Measurements from ENCODE around the gene MAIP1. TPM values are rescaled to one million over a fixed set of nuclear protein-coding genes. Genes with fewer than 3 reads are reported as not detected.

Gene MAIP1, protein sequence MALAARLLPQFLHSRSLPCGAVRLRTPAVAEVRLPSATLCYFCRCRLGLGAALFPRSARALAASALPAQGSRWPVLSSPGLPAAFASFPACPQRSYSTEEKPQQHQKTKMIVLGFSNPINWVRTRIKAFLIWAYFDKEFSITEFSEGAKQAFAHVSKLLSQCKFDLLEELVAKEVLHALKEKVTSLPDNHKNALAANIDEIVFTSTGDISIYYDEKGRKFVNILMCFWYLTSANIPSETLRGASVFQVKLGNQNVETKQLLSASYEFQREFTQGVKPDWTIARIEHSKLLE
- total RNA-seq (22.6 and 24.8 TPM in 2 replicates), polyA plus RNA-seq (14.5 and 17.2 TPM in 2 replicates), polyA minus RNA-seq (ENCODE audit: low replicate concordance) (2.3 and 6.0 TPM in 2 replicates)
- polyA plus RNA-seq (2012), result 14.6 and 19.2 TPM in 2 replicates

DNA sequence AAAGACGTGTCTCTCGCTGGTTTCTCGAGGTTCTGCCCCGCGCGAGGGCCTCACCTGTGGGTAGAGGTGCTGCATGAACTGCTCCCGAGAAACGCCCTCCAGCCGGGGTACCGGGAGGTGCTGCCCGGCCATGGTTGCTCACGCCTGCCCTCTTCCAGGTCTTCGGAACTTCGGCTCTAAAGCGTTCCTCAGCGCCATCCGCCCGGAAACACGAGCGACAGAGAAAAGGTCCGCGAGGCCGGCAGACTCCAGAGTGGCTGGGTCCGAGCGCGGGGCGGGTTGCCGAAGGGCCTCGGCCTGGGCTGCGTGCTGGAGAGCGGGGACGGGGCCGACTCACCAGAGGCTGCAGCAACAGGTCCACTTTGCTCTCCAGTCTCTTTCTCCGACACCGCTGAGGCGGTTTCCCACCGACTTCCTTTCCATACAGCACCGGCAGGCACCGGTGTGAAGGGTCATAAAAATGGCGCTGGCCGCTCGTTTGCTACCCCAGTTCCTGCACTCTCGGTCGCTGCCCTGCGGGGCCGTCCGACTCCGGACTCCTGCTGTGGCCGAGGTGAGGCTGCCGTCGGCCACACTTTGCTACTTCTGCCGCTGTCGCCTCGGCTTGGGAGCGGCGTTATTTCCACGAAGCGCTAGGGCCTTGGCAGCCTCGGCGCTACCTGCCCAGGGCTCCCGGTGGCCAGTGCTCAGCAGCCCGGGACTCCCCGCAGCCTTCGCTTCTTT lies at the start of gene MAIP1, which contains the start of gene TYW5:
TSS of gene MAIP1 (plus strand) at position 244 of the 723 bp plus-strand sequence. CDS start at position 461, 217 bp downstream.
TSS of gene TYW5 (minus strand) at position 153 of the 723 bp plus-strand sequence. CDS start at position 132, 21 bp downstream.
- no peak for TF ChIP-seq EZH2 (IDR thresholded peaks at IDR 0.05; ENCODE audit: low read length, missing control alignments)
- TF ChIP-seq, protein P1, sequence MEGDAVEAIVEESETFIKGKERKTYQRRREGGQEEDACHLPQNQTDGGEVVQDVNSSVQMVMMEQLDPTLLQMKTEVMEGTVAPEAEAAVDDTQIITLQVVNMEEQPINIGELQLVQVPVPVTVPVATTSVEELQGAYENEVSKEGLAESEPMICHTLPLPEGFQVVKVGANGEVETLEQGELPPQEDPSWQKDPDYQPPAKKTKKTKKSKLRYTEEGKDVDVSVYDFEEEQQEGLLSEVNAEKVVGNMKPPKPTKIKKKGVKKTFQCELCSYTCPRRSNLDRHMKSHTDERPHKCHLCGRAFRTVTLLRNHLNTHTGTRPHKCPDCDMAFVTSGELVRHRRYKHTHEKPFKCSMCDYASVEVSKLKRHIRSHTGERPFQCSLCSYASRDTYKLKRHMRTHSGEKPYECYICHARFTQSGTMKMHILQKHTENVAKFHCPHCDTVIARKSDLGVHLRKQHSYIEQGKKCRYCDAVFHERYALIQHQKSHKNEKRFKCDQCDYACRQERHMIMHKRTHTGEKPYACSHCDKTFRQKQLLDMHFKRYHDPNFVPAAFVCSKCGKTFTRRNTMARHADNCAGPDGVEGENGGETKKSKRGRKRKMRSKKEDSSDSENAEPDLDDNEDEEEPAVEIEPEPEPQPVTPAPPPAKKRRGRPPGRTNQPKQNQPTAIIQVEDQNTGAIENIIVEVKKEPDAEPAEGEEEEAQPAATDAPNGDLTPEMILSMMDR (conservative IDR thresholded peaks at IDR 0.05 in 1 of 2, IDR thresholded peaks at IDR 0.05 in 1 of 2; ENCODE audit: low read depth in 1 of 2, low read length in 2 of 2), result peak; percentile 16 to 29
- H3K79me2 ChIP-seq (ENCODE audit: control insufficient read depth, insufficient read depth, low read length), result peaks cover 59% of the 10 kb centered on the region
- peak; percentile 84 to 90 for DNase-seq (ENCODE audit: low read depth in 2 of 2)
- H3K4me3 ChIP-seq (replicated peaks in 1 of 4; ENCODE audit: control extremely low read depth in 1 of 4, insufficient read depth in 1 of 4, low read depth in 3 of 4, low read length in 4 of 4), result peak within 1 kb of the TSS; percentile 71 to 95 (median 80)
- peaks cover 3% of the 10 kb centered on the region for H3K36me3 ChIP-seq (ENCODE audit: control insufficient read depth, insufficient read depth, low read length)
- H3K27me3 ChIP-seq (ENCODE audit: control insufficient read depth, insufficient read depth, low read length), result no peaks in the 10 kb centered on the region
- H2AFZ ChIP-seq (ENCODE audit: low read length), result peak within 1 kb of the TSS; percentile 84
- H3K9ac ChIP-seq (ENCODE audit: insufficient read depth, low read length), result peak within 1 kb of the TSS; percentile 87
- H4K20me1 ChIP-seq (ENCODE audit: control insufficient read depth, extremely low read depth, insufficient read depth, low read length), result no peaks in the 10 kb centered on the region
- H3K4me2 ChIP-seq (ENCODE audit: extremely low read depth, insufficient read depth, low read length), result peak within 1 kb of the TSS; percentile 98
- H3K27ac ChIP-seq (ENCODE audit: insufficient read depth, low read length), result peak within 1 kb of the TSS; percentile 75
- H3K4me1 ChIP-seq (ENCODE audit: control insufficient read depth, extremely low read depth, insufficient read depth, low read length), result peaks cover 7% of the 10 kb centered on the region
- no peaks in the 10 kb centered on the region for H3K9me3 ChIP-seq (ENCODE audit: control insufficient read depth, insufficient read depth, low read depth, low read length)

DNA sequence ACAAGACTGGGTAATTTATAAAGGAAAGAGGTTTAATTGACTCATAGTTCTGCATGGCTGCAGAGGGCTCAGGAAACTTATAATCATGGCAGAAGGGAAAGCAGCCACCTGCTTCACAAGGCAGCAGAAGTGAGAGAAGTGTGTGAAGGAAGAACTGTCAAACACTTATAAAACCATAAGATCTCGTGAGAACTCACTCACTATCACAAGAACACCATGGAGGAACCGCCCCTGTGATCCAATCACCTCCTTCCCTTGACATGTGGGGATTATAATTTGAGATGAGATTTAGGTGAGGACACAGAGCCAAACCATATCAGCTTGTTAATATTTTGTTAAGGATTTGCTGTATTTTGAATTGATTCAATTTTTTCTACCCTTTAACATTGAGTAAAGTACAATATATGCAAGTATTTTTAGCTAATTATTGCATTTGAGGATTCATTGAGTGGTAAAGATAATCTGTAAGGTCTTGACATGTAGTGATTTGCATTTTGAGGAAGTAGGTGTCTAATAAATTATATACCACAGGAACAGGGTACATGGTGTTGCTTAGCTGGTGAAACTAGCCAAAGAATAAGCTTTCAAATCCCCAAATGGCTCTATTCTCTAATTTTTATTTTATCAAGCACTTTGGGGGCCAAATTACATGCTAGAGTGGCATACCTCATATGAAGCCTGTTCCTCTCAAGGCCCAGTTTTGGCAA lies 48.2 kb upstream of the MAIP1 start:
- no peak for TF ChIP-seq EZH2 (IDR thresholded peaks at IDR 0.05; ENCODE audit: low read length, missing control alignments)
- TF ChIP-seq, protein P1 (conservative IDR thresholded peaks at IDR 0.05 in 1 of 2, IDR thresholded peaks at IDR 0.05 in 1 of 2; ENCODE audit: low read depth in 1 of 2, low read length in 2 of 2), result no peak
- no peak overlapping the region for H3K27ac ChIP-seq (ENCODE audit: insufficient read depth, low read length)
- no peaks in the 10 kb centered on the region for H3K36me3 ChIP-seq (ENCODE audit: control insufficient read depth, insufficient read depth, low read length)
- no peak overlapping the region for H2AFZ ChIP-seq (ENCODE audit: low read length)
- no peaks in the 10 kb centered on the region for H3K9me3 ChIP-seq (ENCODE audit: control insufficient read depth, insufficient read depth, low read depth, low read length)
- H3K27me3 ChIP-seq (ENCODE audit: control insufficient read depth, insufficient read depth, low read length), result no peaks in the 10 kb centered on the region
- no peak overlapping the region for H3K9ac ChIP-seq (ENCODE audit: insufficient read depth, low read length)
- no peak overlapping the region for H3K4me2 ChIP-seq (ENCODE audit: extremely low read depth, insufficient read depth, low read length)
- DNase-seq (ENCODE audit: low read depth in 2 of 2), result no peak
- peaks cover 7% of the 10 kb centered on the region for H3K79me2 ChIP-seq (ENCODE audit: control insufficient read depth, insufficient read depth, low read length)
- H3K4me3 ChIP-seq (replicated peaks in 1 of 4; ENCODE audit: control extremely low read depth in 1 of 4, insufficient read depth in 1 of 4, low read depth in 3 of 4, low read length in 4 of 4), result no peak overlapping the region
- H4K20me1 ChIP-seq (ENCODE audit: control insufficient read depth, extremely low read depth, insufficient read depth, low read length), result no peaks in the 10 kb centered on the region
- H3K4me1 ChIP-seq (ENCODE audit: control insufficient read depth, extremely low read depth, insufficient read depth, low read length), result no peaks in the 10 kb centered on the region

Data from fibroblast of lung (primary cell).